DMS79 treated with DMSO at 0.1 percent for 48 hours (cell line): ENCODE data around the gene SOX12.

ENCODE experiments used
- DNase-seq: peaks from one replicate; lab custom pipeline; 2025; lab: John Stamatoyannopoulos, UW

The SOX12 gene

GRCh38 chr20:301886-302848, 23.2 kb upstream of the SOX12 start:
- no peak for DNase-seq

GRCh38 chr20:305745-306144, 19.6 kb upstream of the SOX12 start:
- DNase-seq, result no peak

GRCh38 chr20:308427-309038, 16.8 kb upstream of the SOX12 start:
- no peak for DNase-seq

- peak; percentile 45 for DNase-seq
Observed at GRCh38 chr20:309306-309840, 16.0 kb upstream of the SOX12 start.

- DNase-seq, result peak; percentile 90
Observed at GRCh38 chr20:309841-310644, 15.3 kb upstream of the SOX12 start.

GRCh38 chr20:310645-311044, 14.7 kb upstream of the SOX12 start:
- DNase-seq, result no peak

- no peak for DNase-seq
Observed at GRCh38 chr20:311609-312008, 13.7 kb upstream of the SOX12 start.

- no peak for DNase-seq
Observed at GRCh38 chr20:312067-312466, 13.3 kb upstream of the SOX12 start.

- DNase-seq, result no peak
Observed at GRCh38 chr20:312866-313265, 12.5 kb upstream of the SOX12 start.

GRCh38 chr20:313402-313801, 11.9 kb upstream of the SOX12 start:
- DNase-seq, result no peak

GRCh38 chr20:313948-314347, 11.4 kb upstream of the SOX12 start:
- DNase-seq, result no peak

GRCh38 chr20:316316-317068, 8.9 kb upstream of the SOX12 start:
- DNase-seq, result no peak

- DNase-seq, result peak; percentile 71
Observed at GRCh38 chr20:324177-325044, 941 bp upstream of the SOX12 start.

GRCh38 chr20:325889-326644, 715 bp downstream of the SOX12 start:
- DNase-seq, result peak; percentile 22

- DNase-seq, result peak; percentile 12
Observed at GRCh38 chr20:326645-327185, 1.4 kb downstream of the SOX12 start.

GRCh38 chr20:327186-328026, 2.1 kb downstream of the SOX12 start:
- DNase-seq, result peak; percentile 70

- no peak for DNase-seq
Observed at GRCh38 chr20:328027-328974, 2.9 kb downstream of the SOX12 start.
